K562 (cell line): ENCODE measurements around the gene B4GALT4. TPM values are rescaled to one million over a fixed set of nuclear protein-coding genes. Genes with fewer than 3 reads are reported as not detected.

ENCODE experiments used
- ATAC-seq: fragments of 200-7000 bp; cut with Tn5 transposase; 3 replicates; pipeline ENCODE4 v1.9.1; 2020; ENCODE audit warnings: moderate library complexity
- BruUV-seq: library from RNA; stranded (reverse); fragments of 400-500 nt; replicated peaks from 2 replicates; lab custom pipeline; 2021; lab: Mats Ljungman, UMichigan
- CTCF ChIA-PET: fragments of 300-600 bp; formaldehyde crosslinking; extraction: SDS; loops from one replicate; lab custom pipeline; 2021; ENCODE audit warnings: low intra/inter-chr PET ratio; lab: Yijun Ruan, JAX
- POLR2A ChIA-PET: fragments of 300-600, 350-650 bp; sonication (Branson Sonifier 250); formaldehyde crosslinking; extraction: SDS; loops from one replicate; lab custom pipeline; 2021; ENCODE audit warnings: antibody characterized with exemption, inconsistent platforms; lab: Yijun Ruan, JAX
- DNase-seq, 4 experiments: peaks; one replicate each; pipeline versions ENCODE4 v3.0.0 to v3.0.0-alpha.2; 2011 to 2018; ENCODE audit warnings: low spot score in 3 of 4, mixed read lengths in 3 of 4; ENCODE audit errors: extremely low read depth in 1 of 4
- FAIRE-seq: peaks from 2 replicates; lab custom pipeline; 2011; peaks lifted over from hg19 to GRCh38; lab: Jason Lieb, UNC
- H2AFZ ChIP-seq: 2 replicates; pipeline ENCODE4 v1.6.0; 2011; ENCODE audit warnings: low read depth, low read length, control low read depth, inconsistent platforms
- H3K27ac ChIP-seq: fragments of 200-600 bp; 3 replicates; pipeline ENCODE4 v1.8.0; 2011; ENCODE audit warnings: low read depth, mild to moderate bottlenecking, control low read depth, inconsistent platforms, low read length, moderate library complexity, mixed read lengths; ENCODE audit errors: extremely low read depth
- H3K27me3 ChIP-seq, 2 experiments: fragments of 300-600 bp in 1 of 2; 2 replicates in 1 of 2; 3 replicates in 1 of 2; pipeline versions ENCODE4 v1.6.0 to v1.8.0; 2011; ENCODE audit warnings: inconsistent platforms in 2 of 2, low read length in 2 of 2, mild to moderate bottlenecking in 1 of 2, mixed read lengths in 1 of 2, moderate library complexity in 1 of 2; ENCODE audit not compliant: control insufficient read depth in 2 of 2, insufficient read depth in 2 of 2
- H3K36me3 ChIP-seq: fragments of 300-600 bp; 3 replicates; pipeline ENCODE4 v1.8.0; 2011; ENCODE audit warnings: mild to moderate bottlenecking, low read length, inconsistent platforms; ENCODE audit not compliant: control insufficient read depth, insufficient read depth
- H3K4me1 ChIP-seq, 2 experiments: fragments of 200-600 bp in 1 of 2; replicated peaks in 1 of 2; 2 replicates in 1 of 2; 3 replicates in 1 of 2; pipeline versions ENCODE4 v1.5.1 to v1.8.0; 2011; ENCODE audit warnings: inconsistent platforms in 2 of 2, low read length in 2 of 2, mild to moderate bottlenecking in 1 of 2, mixed read lengths in 1 of 2, moderate library complexity in 1 of 2; ENCODE audit not compliant: control insufficient read depth in 2 of 2, insufficient read depth in 2 of 2
- H3K4me2 ChIP-seq: 2 replicates; pipeline ENCODE4 v1.6.1; 2011; ENCODE audit warnings: low read length, control low read depth, inconsistent platforms, mixed read lengths; ENCODE audit not compliant: insufficient read depth
- H3K4me3 ChIP-seq: fragments of 200-600 bp; sonication (generic), shearing (Covaris generic); 2 replicates; pipeline ENCODE4 v1.5.1; 2016; ENCODE audit warnings: control low read depth, inconsistent platforms
- H3K79me2 ChIP-seq: fragments of 200-600 bp; 3 replicates; pipeline ENCODE4 v1.8.0; 2011; ENCODE audit warnings: low read length, inconsistent platforms; ENCODE audit not compliant: control insufficient read depth, insufficient read depth
- H3K9ac ChIP-seq, 2 experiments: 2 replicates each; pipeline versions ENCODE4 v1.6.0 to v1.6.1; 2011; ENCODE audit warnings: low read depth in 2 of 2, low read length in 2 of 2, control low read depth in 1 of 2, inconsistent platforms in 1 of 2, mild to moderate bottlenecking in 1 of 2, mixed read lengths in 1 of 2; ENCODE audit not compliant: insufficient read depth in 1 of 2
- H3K9me1 ChIP-seq: one replicate; pipeline ENCODE4 v1.6.0; 2011; ENCODE audit warnings: inconsistent platforms, mild to moderate bottlenecking, low read length, moderate library complexity; ENCODE audit not compliant: control insufficient read depth, insufficient read depth
- H3K9me3 ChIP-seq: replicated peaks from 2 replicates; pipeline ENCODE4 v1.5.1; 2011; ENCODE audit warnings: low read depth, low read length, inconsistent platforms; ENCODE audit not compliant: control insufficient read depth, insufficient read depth
- H4K20me1 ChIP-seq: replicated peaks from 2 replicates; pipeline ENCODE4 v1.6.1; 2011; ENCODE audit warnings: low read length, inconsistent platforms, mixed read lengths; ENCODE audit not compliant: control insufficient read depth, insufficient read depth
- CEBPG ChIP-seq, 3 experiments: fragments of 200-800 bp in 1 of 3; sonication (Bioruptor generic) in 1 of 3; sonication (generic) in 1 of 3; formaldehyde crosslinking in 1 of 3; IDR thresholded peaks in 2 of 3; conservative IDR thresholded peaks in 1 of 3; 2 replicates each; pipeline versions ENCODE4 v1.6.1 to v1.8.0; 2016 to 2022; ENCODE audit warnings: missing compliant biosample characterization in 2 of 3, missing genetic modification characterization in 2 of 3, mild to moderate bottlenecking in 1 of 3, missing genetic modification reagents in 1 of 3
- CXXC5 ChIP-seq: fragments of 250-450 bp; sonication (Bioruptor Pico); IDR thresholded peaks from 2 replicates; pipeline ENCODE4 v1.8.0; 2022; ENCODE audit warnings: inconsistent platforms, mild to moderate bottlenecking, moderate library complexity
- HEY1 ChIP-seq: fragments of 250-450 bp; sonication (Bioruptor Pico); IDR thresholded peaks from 2 replicates; pipeline ENCODE4 v1.5.0; 2020; ENCODE audit warnings: mild to moderate bottlenecking, moderate library complexity, borderline replicate concordance
- NFE2L1 ChIP-seq: fragments of 450-650 bp; IDR thresholded peaks from 2 replicates; pipeline ENCODE4 v1.6.1; 2016; ENCODE audit warnings: missing genetic modification characterization, low read depth, mild to moderate bottlenecking, missing compliant biosample characterization, moderate library complexity, borderline replicate concordance
- RBM15 ChIP-seq: fragments of 200-400 bp; formaldehyde crosslinking; IDR thresholded peaks from 2 replicates; pipeline ENCODE4 v1.6.1; 2018; ENCODE audit warnings: mild to moderate bottlenecking, low read length, moderate library complexity; ENCODE audit not compliant: insufficient read depth
- SRSF1 ChIP-seq: fragments of 200-400 bp; formaldehyde crosslinking; IDR thresholded peaks from 2 replicates; pipeline ENCODE4 v1.6.1; 2017; ENCODE audit warnings: mild to moderate bottlenecking, low read depth, low read length, moderate library complexity
- ZNF695 ChIP-seq: fragments of 450-650 bp; formaldehyde crosslinking; IDR thresholded peaks from 2 replicates; pipeline ENCODE4 v1.4.0; 2020; ENCODE audit warnings: mild to moderate bottlenecking, moderate library complexity
- ZNF764 ChIP-seq: fragments of 250-450 bp; sonication (Bioruptor Pico); IDR thresholded peaks from 2 replicates; pipeline ENCODE4 v1.4.0; 2020; ENCODE audit warnings: low read depth, mild to moderate bottlenecking, moderate library complexity
- WGBS: fragments of 100-300 bp; shearing (Covaris generic); methylation state at CpG from one replicate; pipeline ENCODE4 v1.1.6; 2016; ENCODE audit warnings: low coverage, mixed read lengths; ENCODE audit not compliant: insufficient coverage; ENCODE audit errors: missing lambda C conversion rate; 5-methylcytosine and 5-hydroxymethylcytosine counted together
- in situ Hi-C: fragments of 300-500 bp; cut with MboI; formaldehyde crosslinking; loops from 4 replicates; pipeline ENCODE4 v1.15.0; 2018; ENCODE audit warnings: inconsistent platforms, mixed read lengths
- intact Hi-C: fragments of 100-400 bp; cut with micrococcal nuclease; formaldehyde crosslinking; loops from 2 replicates; pipeline ENCODE4 v1.14.2; 2022
- polyA plus RNA-seq, 8 experiments: library from polyadenylated mRNA; depleted of rRNA in 4 of 8; stranded (reverse) in 5 of 8; unstranded in 3 of 8; fragments of >200 nt; fragmentation: Nextera tagmentation in 2 of 8; fragmentation: Illumina TruSeq in 1 of 8; extraction: Ambion mirVana in 2 of 8; extraction: Trizol in 1 of 8; gene quantifications; 2 replicates each; pipeline versions ENCODE4 v1.2.1 to v1.2.3, GENCODE V29; 2011 to 2014; ENCODE audit warnings: inconsistent platforms in 1 of 8, missing spikeins in 1 of 8
- total RNA-seq, 7 experiments: library from RNA; depleted of rRNA in 6 of 7; stranded (reverse); fragments of >200 nt in 6 of 7; fragmentation: Illumina TruSeq in 2 of 7; extraction: Trizol in 2 of 7; gene quantifications; 2 replicates each; pipeline versions ENCODE4 v1.2.1 to v1.2.3, GENCODE V29; 2011 to 2021; ENCODE audit warnings: low replicate concordance in 1 of 7
- TF ChIP-seq, protein P1 (sequence below): fragments of 250-450 bp; sonication (Bioruptor Pico); IDR thresholded peaks from 2 replicates; pipeline ENCODE4 v1.4.0; 2020; ENCODE audit warnings: mild to moderate bottlenecking, moderate library complexity
- TF ChIP-seq, protein P2 (sequence below), 3 experiments: IDR thresholded peaks in 2 of 3; conservative IDR thresholded peaks in 1 of 3; 2 replicates each; pipeline ENCODE4 v1.5.1; 2011 to 2012; ENCODE audit warnings: low read length in 3 of 3, mild to moderate bottlenecking in 3 of 3, control low read depth in 2 of 3, improper control_type of control experiment in 1 of 3, inconsistent platforms in 1 of 3, low read depth in 1 of 3, mixed read lengths in 1 of 3, moderate library complexity in 1 of 3; ENCODE audit not compliant: insufficient read depth in 2 of 3

B4GALT4 gene
- total and polyA plus RNA-seq, 9 of the 15 experiments (the other 6 are each of a cell fraction or from before 2014, with no cell fraction given), result 8.2 to 17.8 (median 12.2) TPM

DNA sequence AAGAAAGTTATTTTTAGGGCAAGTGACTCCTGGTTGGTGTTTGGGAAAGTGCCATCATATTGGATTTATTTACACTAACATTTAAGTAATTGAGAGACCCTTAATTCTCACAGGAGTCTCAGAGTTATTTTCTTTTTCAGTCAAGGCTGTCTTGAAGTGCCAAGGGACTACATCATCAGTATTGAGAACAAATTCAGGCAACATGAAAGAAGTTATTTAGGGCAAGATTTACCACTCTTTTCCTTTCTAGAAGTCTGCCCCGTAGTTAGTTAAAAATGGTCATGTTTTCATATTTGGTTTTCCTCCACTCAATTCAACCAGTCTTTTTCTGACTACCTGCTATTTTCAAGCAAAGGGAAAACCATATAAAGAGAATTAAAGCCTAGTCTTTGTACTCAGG, 6.1 kb downstream of the B4GALT4 start:
- no peak overlapping the region for H3K4me2 ChIP-seq
- in situ Hi-C loops, result loop anchor here (25.0 kb wide), 1 partner anchor 347 kb away; no protein-coding TSS in a partner anchor
- H2AFZ ChIP-seq, result no peak overlapping the region
- ATAC-seq, result no peak
- peaks cover 0 to 1% of the 10 kb centered on the region in 2 experiments; a peak in 3 of 5 replicates for H3K4me1 ChIP-seq
- H3K9me3 ChIP-seq, result no peaks in the 10 kb centered on the region
- H3K79me2 ChIP-seq, result peaks cover 20% of the 10 kb centered on the region
- no TSS peak for BruUV-seq
- no peaks in the 10 kb centered on the region for H3K9me1 ChIP-seq
- H3K27me3 ChIP-seq, result no peaks in the 10 kb centered on the region
- H3K27ac ChIP-seq, result no peak overlapping the region
- DNase-seq, result no peak
- CTCF ChIA-PET, result no interaction called here
- peaks cover 48% of the 10 kb centered on the region; the same call in 2 of the 3 replicates for H3K36me3 ChIP-seq
- H4K20me1 ChIP-seq, result no peaks in the 10 kb centered on the region
- FAIRE-seq, result no peak
- no peak overlapping the region for H3K4me3 ChIP-seq
- 100% methylated on average over 1 of the region's 1 CpG for WGBS
- H3K9ac ChIP-seq, result no peak overlapping the region
- POLR2A ChIA-PET, result no interaction called here
- intact Hi-C loops, result no loop called here
- no peak for TF ChIP-seq CXXC5
- no peak for TF ChIP-seq ZNF764 (CRISPR knock-in tag)
- no peak for TF ChIP-seq SRSF1
- no peak for TF ChIP-seq ZNF695 (CRISPR knock-in tag)
- TF ChIP-seq, protein P1, sequence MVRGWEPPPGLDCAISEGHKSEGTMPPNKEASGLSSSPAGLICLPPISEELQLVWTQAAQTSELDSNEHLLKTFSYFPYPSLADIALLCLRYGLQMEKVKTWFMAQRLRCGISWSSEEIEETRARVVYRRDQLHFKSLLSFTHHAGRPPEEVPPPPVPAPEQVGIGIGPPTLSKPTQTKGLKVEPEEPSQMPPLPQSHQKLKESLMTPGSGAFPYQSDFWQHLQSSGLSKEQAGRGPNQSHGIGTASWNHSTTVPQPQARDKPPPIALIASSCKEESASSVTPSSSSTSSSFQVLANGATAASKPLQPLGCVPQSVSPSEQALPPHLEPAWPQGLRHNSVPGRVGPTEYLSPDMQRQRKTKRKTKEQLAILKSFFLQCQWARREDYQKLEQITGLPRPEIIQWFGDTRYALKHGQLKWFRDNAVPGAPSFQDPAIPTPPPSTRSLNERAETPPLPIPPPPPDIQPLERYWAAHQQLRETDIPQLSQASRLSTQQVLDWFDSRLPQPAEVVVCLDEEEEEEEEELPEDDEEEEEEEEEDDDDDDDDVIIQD (CRISPR knock-in tag), result no peak
- TF ChIP-seq HEY1, result no peak
- no peak for TF ChIP-seq RBM15
- TF ChIP-seq, protein P2, sequence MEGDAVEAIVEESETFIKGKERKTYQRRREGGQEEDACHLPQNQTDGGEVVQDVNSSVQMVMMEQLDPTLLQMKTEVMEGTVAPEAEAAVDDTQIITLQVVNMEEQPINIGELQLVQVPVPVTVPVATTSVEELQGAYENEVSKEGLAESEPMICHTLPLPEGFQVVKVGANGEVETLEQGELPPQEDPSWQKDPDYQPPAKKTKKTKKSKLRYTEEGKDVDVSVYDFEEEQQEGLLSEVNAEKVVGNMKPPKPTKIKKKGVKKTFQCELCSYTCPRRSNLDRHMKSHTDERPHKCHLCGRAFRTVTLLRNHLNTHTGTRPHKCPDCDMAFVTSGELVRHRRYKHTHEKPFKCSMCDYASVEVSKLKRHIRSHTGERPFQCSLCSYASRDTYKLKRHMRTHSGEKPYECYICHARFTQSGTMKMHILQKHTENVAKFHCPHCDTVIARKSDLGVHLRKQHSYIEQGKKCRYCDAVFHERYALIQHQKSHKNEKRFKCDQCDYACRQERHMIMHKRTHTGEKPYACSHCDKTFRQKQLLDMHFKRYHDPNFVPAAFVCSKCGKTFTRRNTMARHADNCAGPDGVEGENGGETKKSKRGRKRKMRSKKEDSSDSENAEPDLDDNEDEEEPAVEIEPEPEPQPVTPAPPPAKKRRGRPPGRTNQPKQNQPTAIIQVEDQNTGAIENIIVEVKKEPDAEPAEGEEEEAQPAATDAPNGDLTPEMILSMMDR (IDR thresholded peaks at IDR 0.05 in 2 of 3, conservative IDR thresholded peaks at IDR 0.05 in 1 of 3; ENCODE audit: insufficient read depth in 2 of 3, low read depth in 1 of 3, low read length in 3 of 3), result no peak
- no peak for TF ChIP-seq CEBPG (CRISPR knock-in tag; IDR thresholded peaks at IDR 0.05)
- no peak for TF ChIP-seq CEBPG (tag; conservative IDR thresholded peaks at IDR 0.05 in 1 of 2, IDR thresholded peaks at IDR 0.05 in 1 of 2)
- no peak for TF ChIP-seq NFE2L1 (tag)
